Esophagus squamous epithelium (tissue), 4 donors: Measurements from ENCODE around the gene ANKS1A.

ENCODE experiments used
- CTCF ChIP-seq, 6 experiments: fragments of 450-650 bp in 4 of 6; fragments of 200-600 bp in 2 of 6; sonication (generic) in 2 of 6; IDR thresholded peaks; one replicate each; pipeline ENCODE4 v1.5.1; 2016 to 2019; ENCODE audit warnings: antibody characterized with exemption in 6 of 6, mild to moderate bottlenecking in 4 of 6, moderate library complexity in 4 of 6
- POLR2A ChIP-seq, 4 donors: fragments of 450-650 bp; IDR thresholded peaks; one replicate each; pipeline ENCODE4 v1.6.1; 2017; ENCODE audit warnings: antibody characterized with exemption in 4 of 4, mild to moderate bottlenecking in 4 of 4, moderate library complexity in 3 of 4

GRCh38 chr6:35088281-35089215 lies 199.5 kb downstream of the ANKS1A start:
- TF ChIP-seq POLR2A (IDR thresholded peaks at IDR 0.05) (no peak), CTCF (IDR thresholded peaks at IDR 0.05) (peak in 1 of 6 experiments; percentile 3)
